Measurements from ENCODE around the gene HSD17B7.

Gene HSD17B7

DNA sequence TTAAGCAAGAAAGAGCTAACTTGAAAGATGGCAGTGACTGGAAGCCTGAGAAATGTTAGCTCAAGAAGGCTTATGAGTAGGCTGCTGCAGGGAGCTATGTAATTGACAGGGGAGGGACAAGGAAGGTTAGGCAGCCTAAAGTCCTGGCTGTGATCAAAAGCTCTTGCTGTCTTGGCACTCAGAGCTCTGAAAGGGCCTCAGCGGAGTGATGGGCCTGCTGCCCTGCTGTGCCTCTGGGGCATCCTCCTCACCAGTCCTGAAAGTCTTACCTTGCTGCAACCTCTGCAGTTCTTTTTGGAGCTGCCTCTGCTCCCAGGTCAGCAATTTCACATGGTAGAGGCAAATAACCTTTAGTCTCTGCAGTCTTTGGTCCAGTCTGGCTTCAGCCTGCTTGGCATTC is 68.7 kb downstream of the HSD17B7 start:
- DNase-seq = no peak

DNA sequence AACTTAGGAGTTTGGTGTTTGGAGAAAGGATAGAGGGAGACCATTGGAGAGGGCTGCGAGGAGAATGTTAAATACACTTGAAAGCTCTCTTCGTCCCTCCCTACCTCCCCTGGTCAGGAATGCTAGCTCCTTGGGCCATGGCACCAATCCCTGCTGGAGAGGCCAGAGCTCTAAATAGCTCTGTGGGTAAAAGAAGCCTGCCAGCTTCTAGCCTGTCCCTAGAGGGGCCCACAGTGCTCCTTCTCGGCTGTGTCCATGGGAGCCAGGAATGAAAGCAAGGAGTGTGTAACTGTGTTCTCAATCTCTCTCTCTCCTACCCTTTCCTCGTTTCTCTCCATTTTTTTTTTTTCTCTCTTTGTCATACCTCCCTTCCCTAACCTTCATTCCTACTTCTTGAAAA is 70.6 kb downstream of the HSD17B7 start, which contains the start of gene CCDC190:
TSS of gene CCDC190 (minus strand) at position 75 of the 400 bp plus-strand sequence. CDS start 1,529 bp downstream, outside the sequence.
- DNase-seq = no peak

DNA sequence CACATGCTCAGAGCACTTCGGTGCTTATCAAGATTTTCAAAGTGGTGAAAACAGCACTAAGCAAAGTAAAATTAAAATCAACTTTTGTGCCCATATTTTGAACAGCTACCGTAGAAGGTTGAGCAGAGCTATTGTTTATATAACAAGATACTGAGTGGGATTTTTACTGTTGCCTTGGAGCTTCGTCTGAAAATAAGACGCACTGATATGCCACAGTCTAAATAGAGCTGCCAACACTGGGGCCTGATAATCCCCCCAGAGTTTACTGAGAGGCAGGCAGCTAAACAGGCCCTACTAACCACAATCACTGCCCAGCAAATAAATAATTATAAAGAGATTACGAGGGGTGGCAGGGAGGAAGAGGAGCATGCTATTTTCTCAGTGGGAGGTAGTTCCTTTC is 71.1 kb downstream of the HSD17B7 start:
- no peak for DNase-seq

Measured in activated CD4-positive, alpha-beta T cell treated with anti-CD3 and anti-CD28 coated beads for 1 hour (primary cell).